ENCODE measurements around the gene PYGB.
A peak's percentile ranks its signal among the peaks of the same experiment; 100 is the strongest.

DNA sequence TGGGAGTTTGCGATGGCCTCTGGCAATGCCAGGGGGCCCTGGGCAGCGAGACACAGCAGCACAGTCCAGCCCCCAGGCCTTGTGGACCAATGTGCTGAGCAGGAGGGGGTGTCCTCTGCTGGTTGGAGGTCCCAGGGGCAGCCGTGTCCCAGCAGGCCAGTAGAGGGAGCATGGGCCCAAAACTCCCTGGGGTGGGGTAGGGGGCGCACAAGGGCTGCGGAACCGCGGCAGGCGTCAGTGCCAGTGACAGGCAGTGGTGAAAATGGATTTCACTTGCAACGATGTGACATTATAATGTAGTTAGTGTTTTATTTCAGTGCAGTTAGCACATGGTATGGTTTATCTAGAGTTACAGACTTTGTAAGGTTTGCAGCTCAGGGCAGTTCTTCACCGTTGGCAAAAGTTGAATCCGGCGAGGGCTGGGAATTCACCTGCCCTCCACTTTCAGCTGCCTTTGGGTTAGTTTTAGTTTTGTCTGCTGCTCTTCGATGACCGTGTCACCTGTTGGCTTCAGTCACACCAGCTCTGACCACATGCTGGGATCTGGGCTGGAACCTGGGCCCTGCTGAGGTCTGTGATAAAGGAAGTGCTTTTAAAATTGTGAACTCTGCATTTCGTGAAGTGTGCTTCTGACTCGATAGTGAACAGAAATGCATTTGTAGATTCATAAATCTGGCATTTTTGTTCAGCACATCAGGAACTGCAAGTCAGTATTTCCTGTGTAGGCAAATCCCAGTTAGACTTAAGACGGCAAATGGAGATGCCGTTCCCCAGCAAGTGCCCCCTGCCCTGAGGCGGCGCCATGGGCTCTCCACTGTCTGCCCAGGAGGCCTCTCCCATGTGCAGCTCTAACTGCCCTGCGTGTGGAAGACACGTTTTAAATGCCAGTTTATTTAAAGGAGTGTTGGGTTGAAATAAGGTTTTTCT, 46.8 kb downstream of the PYGB start:
- TF ChIP-seq, protein P1, sequence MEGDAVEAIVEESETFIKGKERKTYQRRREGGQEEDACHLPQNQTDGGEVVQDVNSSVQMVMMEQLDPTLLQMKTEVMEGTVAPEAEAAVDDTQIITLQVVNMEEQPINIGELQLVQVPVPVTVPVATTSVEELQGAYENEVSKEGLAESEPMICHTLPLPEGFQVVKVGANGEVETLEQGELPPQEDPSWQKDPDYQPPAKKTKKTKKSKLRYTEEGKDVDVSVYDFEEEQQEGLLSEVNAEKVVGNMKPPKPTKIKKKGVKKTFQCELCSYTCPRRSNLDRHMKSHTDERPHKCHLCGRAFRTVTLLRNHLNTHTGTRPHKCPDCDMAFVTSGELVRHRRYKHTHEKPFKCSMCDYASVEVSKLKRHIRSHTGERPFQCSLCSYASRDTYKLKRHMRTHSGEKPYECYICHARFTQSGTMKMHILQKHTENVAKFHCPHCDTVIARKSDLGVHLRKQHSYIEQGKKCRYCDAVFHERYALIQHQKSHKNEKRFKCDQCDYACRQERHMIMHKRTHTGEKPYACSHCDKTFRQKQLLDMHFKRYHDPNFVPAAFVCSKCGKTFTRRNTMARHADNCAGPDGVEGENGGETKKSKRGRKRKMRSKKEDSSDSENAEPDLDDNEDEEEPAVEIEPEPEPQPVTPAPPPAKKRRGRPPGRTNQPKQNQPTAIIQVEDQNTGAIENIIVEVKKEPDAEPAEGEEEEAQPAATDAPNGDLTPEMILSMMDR (conservative IDR thresholded peaks at IDR 0.05) = peak; percentile 83
- no peak for TF ChIP-seq ZFX (IDR thresholded peaks at IDR 0.05)

Data from C4-2B (cell line).